Neural cell (in vitro differentiated cells): ENCODE data around the gene OXLD1. TPM values are rescaled to one million over a fixed set of nuclear protein-coding genes. Genes with fewer than 3 reads are reported as not detected.
A peak's percentile ranks its signal among the peaks of the same experiment; 100 is the strongest.

Experiments
- H2AFZ ChIP-seq: fragments of 200-600, 300-800 bp; sonication (generic), shearing (Covaris generic); 2 replicates; pipeline ENCODE4 v1.6.0; 2014; ENCODE audit warnings: low read depth, mild to moderate bottlenecking, antibody characterized with exemption, low read length, moderate library complexity
- H3F3A ChIP-seq: fragments of 200-600 bp; shearing (Covaris generic); 2 replicates; pipeline ENCODE4 v1.6.1; 2016; ENCODE audit warnings: mild to moderate bottlenecking, moderate library complexity, mixed read lengths, antibody characterized with exemption, low read length; ENCODE audit not compliant: insufficient read depth, poor library complexity, severe bottlenecking
- H3K27ac ChIP-seq: fragments of 200-600, 300-800 bp; sonication (generic), shearing (Covaris generic); 2 replicates; pipeline ENCODE4 v1.5.1; 2014; ENCODE audit warnings: mild to moderate bottlenecking, low read length, moderate library complexity
- H3K27me3 ChIP-seq: fragments of 300-800, 200-600 bp; sonication (generic), shearing (Covaris generic); 2 replicates; pipeline ENCODE4 v1.6.0; 2014; ENCODE audit warnings: mild to moderate bottlenecking, low read depth, low read length, moderate library complexity; ENCODE audit not compliant: insufficient read depth
- H3K36me3 ChIP-seq: fragments of 300-800, 200-600 bp; sonication (generic), shearing (Covaris generic); 2 replicates; pipeline ENCODE4 v1.5.1; 2014; ENCODE audit warnings: mild to moderate bottlenecking, antibody characterized with exemption, low read length, moderate library complexity; ENCODE audit not compliant: insufficient read depth
- H3K4me2 ChIP-seq: fragments of 300-800, 200-600 bp; sonication (generic), shearing (Covaris generic); 2 replicates; pipeline ENCODE4 v1.6.0; 2014; ENCODE audit warnings: mild to moderate bottlenecking, low read length
- H3K4me3 ChIP-seq: fragments of 300-800, 200-600 bp; sonication (generic), shearing (Covaris generic); 2 replicates; pipeline ENCODE4 v1.5.1; 2014; ENCODE audit warnings: mild to moderate bottlenecking, low read length, moderate library complexity
- H3K79me2 ChIP-seq: fragments of 200-600 bp; shearing (Covaris generic); replicated peaks from 2 replicates; pipeline ENCODE4 v1.6.0; 2014; ENCODE audit warnings: mild to moderate bottlenecking, low read length, moderate library complexity; ENCODE audit not compliant: insufficient read depth
- H3K9ac ChIP-seq: fragments of 300-800, 200-600 bp; sonication (generic), shearing (Covaris generic); 2 replicates; pipeline ENCODE4 v1.6.1; 2016; ENCODE audit warnings: mild to moderate bottlenecking, low read length, mixed read lengths
- H3K9me2 ChIP-seq: fragments of 200-600 bp; shearing (Covaris generic); 2 replicates; pipeline ENCODE4 v1.6.1; 2016; ENCODE audit warnings: mild to moderate bottlenecking, low read length, mixed read lengths; ENCODE audit not compliant: insufficient read depth
- H3K9me3 ChIP-seq: fragments of 200-600, 300-800 bp; sonication (generic), shearing (Covaris generic); 2 replicates; pipeline ENCODE4 v1.6.1; 2016; ENCODE audit warnings: mild to moderate bottlenecking, mixed run types, low read length, moderate library complexity, mixed read lengths
- H4K20me1 ChIP-seq: fragments of 200-600 bp; shearing (Covaris generic); 2 replicates; pipeline ENCODE4 v1.6.1; 2016; ENCODE audit warnings: mild to moderate bottlenecking, mixed run types; ENCODE audit not compliant: insufficient read depth
- EP300 ChIP-seq: fragments of 450-650 bp; conservative IDR thresholded peaks from 2 replicates; pipeline ENCODE4 v1.6.1; 2014; ENCODE audit warnings: antibody characterized with exemption, mild to moderate bottlenecking, moderate library complexity; ENCODE audit not compliant: poor library complexity, severe bottlenecking
- EZH2 ChIP-seq: fragments of 200-600, 300-800 bp; shearing (Covaris generic), sonication (generic); IDR thresholded peaks from 2 replicates; pipeline ENCODE4 v1.6.1; 2014; ENCODE audit warnings: antibody characterized with exemption, low read length, borderline replicate concordance, mild to moderate bottlenecking; ENCODE audit not compliant: insufficient read depth, poor library complexity, severe bottlenecking
- MXI1 ChIP-seq: fragments of 450-650 bp; conservative IDR thresholded peaks from 2 replicates; pipeline ENCODE4 v1.6.1; 2014; ENCODE audit warnings: antibody characterized with exemption, mild to moderate bottlenecking; ENCODE audit not compliant: poor library complexity, severe bottlenecking
- POLR2AphosphoS5 ChIP-seq: IDR thresholded peaks from 2 replicates; pipeline ENCODE4 v1.6.1; 2012
- RAD21 ChIP-seq: fragments of 450-650 bp; conservative IDR thresholded peaks from 2 replicates; pipeline ENCODE4 v1.6.1; 2014; ENCODE audit warnings: antibody characterized with exemption, mild to moderate bottlenecking, moderate library complexity
- SMC3 ChIP-seq: fragments of 450-650 bp; conservative IDR thresholded peaks from 2 replicates; pipeline ENCODE4 v1.6.1; 2014; ENCODE audit warnings: antibody characterized with exemption, mild to moderate bottlenecking, moderate library complexity; ENCODE audit not compliant: poor library complexity
- TAF1 ChIP-seq: IDR thresholded peaks from 2 replicates; pipeline ENCODE4 v1.6.1; 2012; ENCODE audit warnings: low read depth
- polyA plus RNA-seq: library from polyadenylated mRNA; depleted of rRNA; stranded (reverse); fragments of >200 nt; gene quantifications from 2 replicates; pipeline ENCODE4 v1.2.3, GENCODE V29; 2014
- TF ChIP-seq, protein P1 (sequence below): fragments of 450-650 bp; IDR thresholded peaks from 2 replicates; pipeline ENCODE4 v1.5.1; 2014; ENCODE audit warnings: antibody characterized with exemption, mild to moderate bottlenecking, moderate library complexity; ENCODE audit not compliant: poor library complexity, severe bottlenecking
- TF ChIP-seq, protein P2 (sequence below): IDR thresholded peaks from 2 replicates; pipeline ENCODE4 v1.6.1; 2012; ENCODE audit warnings: borderline replicate concordance

Gene OXLD1
- polyA plus RNA-seq, 1 donor from 2014 or later, result 61.0 TPM

DNA sequence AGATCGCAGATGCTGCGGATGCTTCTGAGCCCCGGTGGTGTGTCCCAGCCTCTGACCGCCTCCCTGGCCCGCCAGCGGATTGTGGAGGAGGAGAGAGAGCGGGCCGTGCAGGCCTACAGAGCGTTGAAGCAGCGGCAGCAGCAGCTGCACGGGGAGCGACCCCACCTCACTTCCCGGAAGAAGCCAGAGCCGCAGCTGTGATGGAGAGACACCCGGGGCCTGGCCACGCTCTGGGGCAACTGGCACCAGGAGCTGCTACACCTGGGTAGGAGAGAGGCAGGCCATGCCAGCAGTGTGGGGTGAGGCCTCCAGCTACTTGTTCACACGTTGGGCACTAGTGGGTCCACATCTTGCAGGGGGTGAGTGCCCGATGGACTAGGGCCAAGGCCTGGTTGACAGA, 6.1 kb upstream of the OXLD1 start:
- no peaks in the 10 kb centered on the region for H3K27me3 ChIP-seq
- H3K27ac ChIP-seq, result no peak overlapping the region
- H2AFZ ChIP-seq, result no peak overlapping the region
- H3K79me2 ChIP-seq, result peaks cover 6% of the 10 kb centered on the region
- H4K20me1 ChIP-seq, result no peaks in the 10 kb centered on the region
- no peak overlapping the region for H3K4me2 ChIP-seq
- H3F3A ChIP-seq, result no peaks in the 10 kb centered on the region
- no peaks in the 10 kb centered on the region for H3K36me3 ChIP-seq
- no peak overlapping the region for H3K9ac ChIP-seq
- TF ChIP-seq TAF1 (no peak), RAD21 (no peak), EP300 (no peak), POLR2AphosphoS5 (no peak), SMC3 (no peak), MXI1 (no peak), EZH2 (no peak)
- TF ChIP-seq, protein P1, sequence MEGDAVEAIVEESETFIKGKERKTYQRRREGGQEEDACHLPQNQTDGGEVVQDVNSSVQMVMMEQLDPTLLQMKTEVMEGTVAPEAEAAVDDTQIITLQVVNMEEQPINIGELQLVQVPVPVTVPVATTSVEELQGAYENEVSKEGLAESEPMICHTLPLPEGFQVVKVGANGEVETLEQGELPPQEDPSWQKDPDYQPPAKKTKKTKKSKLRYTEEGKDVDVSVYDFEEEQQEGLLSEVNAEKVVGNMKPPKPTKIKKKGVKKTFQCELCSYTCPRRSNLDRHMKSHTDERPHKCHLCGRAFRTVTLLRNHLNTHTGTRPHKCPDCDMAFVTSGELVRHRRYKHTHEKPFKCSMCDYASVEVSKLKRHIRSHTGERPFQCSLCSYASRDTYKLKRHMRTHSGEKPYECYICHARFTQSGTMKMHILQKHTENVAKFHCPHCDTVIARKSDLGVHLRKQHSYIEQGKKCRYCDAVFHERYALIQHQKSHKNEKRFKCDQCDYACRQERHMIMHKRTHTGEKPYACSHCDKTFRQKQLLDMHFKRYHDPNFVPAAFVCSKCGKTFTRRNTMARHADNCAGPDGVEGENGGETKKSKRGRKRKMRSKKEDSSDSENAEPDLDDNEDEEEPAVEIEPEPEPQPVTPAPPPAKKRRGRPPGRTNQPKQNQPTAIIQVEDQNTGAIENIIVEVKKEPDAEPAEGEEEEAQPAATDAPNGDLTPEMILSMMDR, result no peak
- TF ChIP-seq, protein P2, sequence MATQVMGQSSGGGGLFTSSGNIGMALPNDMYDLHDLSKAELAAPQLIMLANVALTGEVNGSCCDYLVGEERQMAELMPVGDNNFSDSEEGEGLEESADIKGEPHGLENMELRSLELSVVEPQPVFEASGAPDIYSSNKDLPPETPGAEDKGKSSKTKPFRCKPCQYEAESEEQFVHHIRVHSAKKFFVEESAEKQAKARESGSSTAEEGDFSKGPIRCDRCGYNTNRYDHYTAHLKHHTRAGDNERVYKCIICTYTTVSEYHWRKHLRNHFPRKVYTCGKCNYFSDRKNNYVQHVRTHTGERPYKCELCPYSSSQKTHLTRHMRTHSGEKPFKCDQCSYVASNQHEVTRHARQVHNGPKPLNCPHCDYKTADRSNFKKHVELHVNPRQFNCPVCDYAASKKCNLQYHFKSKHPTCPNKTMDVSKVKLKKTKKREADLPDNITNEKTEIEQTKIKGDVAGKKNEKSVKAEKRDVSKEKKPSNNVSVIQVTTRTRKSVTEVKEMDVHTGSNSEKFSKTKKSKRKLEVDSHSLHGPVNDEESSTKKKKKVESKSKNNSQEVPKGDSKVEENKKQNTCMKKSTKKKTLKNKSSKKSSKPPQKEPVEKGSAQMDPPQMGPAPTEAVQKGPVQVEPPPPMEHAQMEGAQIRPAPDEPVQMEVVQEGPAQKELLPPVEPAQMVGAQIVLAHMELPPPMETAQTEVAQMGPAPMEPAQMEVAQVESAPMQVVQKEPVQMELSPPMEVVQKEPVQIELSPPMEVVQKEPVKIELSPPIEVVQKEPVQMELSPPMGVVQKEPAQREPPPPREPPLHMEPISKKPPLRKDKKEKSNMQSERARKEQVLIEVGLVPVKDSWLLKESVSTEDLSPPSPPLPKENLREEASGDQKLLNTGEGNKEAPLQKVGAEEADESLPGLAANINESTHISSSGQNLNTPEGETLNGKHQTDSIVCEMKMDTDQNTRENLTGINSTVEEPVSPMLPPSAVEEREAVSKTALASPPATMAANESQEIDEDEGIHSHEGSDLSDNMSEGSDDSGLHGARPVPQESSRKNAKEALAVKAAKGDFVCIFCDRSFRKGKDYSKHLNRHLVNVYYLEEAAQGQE, result no peak
- H3K9me3 ChIP-seq, result no peaks in the 10 kb centered on the region
- no peaks in the 10 kb centered on the region for H3K9me2 ChIP-seq
- no peak overlapping the region for H3K4me3 ChIP-seq

DNA sequence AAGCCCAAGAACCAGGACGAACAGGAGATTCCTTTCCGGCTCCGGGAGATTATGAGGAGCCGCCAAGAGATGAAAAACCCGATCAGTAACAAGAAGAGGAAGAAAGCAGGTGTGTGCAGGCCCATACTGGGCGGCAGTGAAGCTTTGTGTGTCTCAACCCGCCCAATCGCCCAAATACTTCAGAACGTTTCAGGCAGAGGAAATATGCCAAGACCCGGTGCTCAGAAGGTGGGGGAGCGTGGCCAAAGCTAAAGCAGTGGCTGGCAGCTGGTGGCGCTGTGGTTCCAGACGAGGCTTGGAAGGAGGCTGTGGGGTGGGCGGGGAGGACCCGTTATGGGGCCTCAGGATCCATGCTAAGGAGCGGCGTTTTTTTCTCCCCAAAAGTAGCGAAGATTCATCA, 1.3 kb upstream of the OXLD1 start:
- no peaks in the 10 kb centered on the region for H3F3A ChIP-seq
- H3K79me2 ChIP-seq, result peaks cover 10% of the 10 kb centered on the region
- H3K9me2 ChIP-seq, result no peaks in the 10 kb centered on the region
- H2AFZ ChIP-seq, result no peak overlapping the region
- no peaks in the 10 kb centered on the region for H4K20me1 ChIP-seq
- TF ChIP-seq MXI1, result no peak
- H3K27ac ChIP-seq, result no peak overlapping the region
- H3K9ac ChIP-seq, result no peak overlapping the region
- H3K4me2 ChIP-seq, result no peak overlapping the region
- H3K27me3 ChIP-seq, result no peaks in the 10 kb centered on the region
- H3K36me3 ChIP-seq, result no peaks in the 10 kb centered on the region
- H3K4me3 ChIP-seq, result peak overlapping the region; percentile 99
- no peaks in the 10 kb centered on the region for H3K9me3 ChIP-seq

DNA sequence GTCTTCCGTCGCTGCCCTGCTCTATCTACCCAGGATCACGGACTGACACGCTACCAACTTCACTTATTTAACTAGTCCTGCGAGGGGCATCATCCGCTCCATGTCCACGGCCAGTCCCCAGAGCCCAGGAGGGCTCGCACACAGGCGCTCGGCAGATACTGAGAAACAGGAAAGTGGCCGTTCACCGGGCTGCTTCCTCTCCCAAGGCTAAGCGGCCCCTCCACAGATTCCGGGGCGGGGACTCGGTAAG, 388 bp downstream of the OXLD1 start:
- peak overlapping the region; percentile 91 for H3K9ac ChIP-seq
- H3K9me2 ChIP-seq, result no peaks in the 10 kb centered on the region
- no peaks in the 10 kb centered on the region for H3K36me3 ChIP-seq
- no peaks in the 10 kb centered on the region for H3F3A ChIP-seq
- H3K79me2 ChIP-seq, result peaks cover 10% of the 10 kb centered on the region
- peak overlapping the region; percentile 92 for H3K4me2 ChIP-seq
- TF ChIP-seq POLR2AphosphoS5, result no peak
- TF ChIP-seq, protein P1, result no peak
- TF ChIP-seq MXI1, result no peak
- TF ChIP-seq EZH2, result no peak
- TF ChIP-seq, protein P2, result no peak
- no peak for TF ChIP-seq RAD21
- TF ChIP-seq SMC3, result no peak
- TF ChIP-seq TAF1, result no peak
- no peak for TF ChIP-seq EP300
- H3K9me3 ChIP-seq, result no peaks in the 10 kb centered on the region
- peak overlapping the region; percentile 99 for H3K4me3 ChIP-seq
- H3K27ac ChIP-seq, result peak overlapping the region; percentile 82
- H2AFZ ChIP-seq, result peak overlapping the region; percentile 59
- H3K27me3 ChIP-seq, result no peaks in the 10 kb centered on the region
- H4K20me1 ChIP-seq, result no peaks in the 10 kb centered on the region
